H9 (cell line): Measurements from ENCODE around the gene RAB4B. TPM values are rescaled to one million over a fixed set of nuclear protein-coding genes. Genes with fewer than 3 reads are reported as not detected.

Experiments
- DNase-seq: peaks from one replicate; pipeline ENCODE4 v3.0.0-alpha.2; 2017
- H2AFZ ChIP-seq: one replicate; pipeline ENCODE4 v1.6.1; 2013; ENCODE audit warnings: mild to moderate bottlenecking, low read length, control low read depth, moderate library complexity
- H2AK5ac ChIP-seq: 2 replicates; pipeline ENCODE4 v1.6.1; 2013; ENCODE audit warnings: low read length, control low read depth, mixed read lengths; ENCODE audit not compliant: insufficient read length
- H2BK120ac ChIP-seq: one replicate; pipeline ENCODE4 v1.6.1; 2013; ENCODE audit warnings: low read depth, mild to moderate bottlenecking, low read length, control low read depth, inconsistent platforms; ENCODE audit not compliant: poor library complexity, severe bottlenecking
- H2BK12ac ChIP-seq: 2 replicates; pipeline ENCODE4 v1.6.1; 2013; ENCODE audit warnings: low read length, control low read depth, mixed read lengths, low read depth; ENCODE audit not compliant: insufficient read length
- H2BK15ac ChIP-seq: 2 replicates; pipeline ENCODE4 v1.6.1; 2013; ENCODE audit warnings: low read depth, low read length, control low read depth
- H2BK20ac ChIP-seq: one replicate; pipeline ENCODE4 v1.6.1; 2013; ENCODE audit warnings: low read depth, mild to moderate bottlenecking, low read length, control low read depth, inconsistent platforms; ENCODE audit not compliant: poor library complexity, severe bottlenecking
- H2BK5ac ChIP-seq: 2 replicates; pipeline ENCODE4 v1.6.1; 2013; ENCODE audit warnings: low read length, control low read depth, mixed read lengths; ENCODE audit not compliant: insufficient read length
- H3K14ac ChIP-seq: 2 replicates; pipeline ENCODE4 v1.6.1; 2013; ENCODE audit warnings: low read length, control low read depth; ENCODE audit not compliant: insufficient read depth
- H3K18ac ChIP-seq: 2 replicates; pipeline ENCODE4 v1.6.1; 2013; ENCODE audit warnings: low read depth, mild to moderate bottlenecking, mixed read lengths, low read length, control low read depth; ENCODE audit not compliant: insufficient read length
- H3K23ac ChIP-seq: 2 replicates; pipeline ENCODE4 v1.6.1; 2013; ENCODE audit warnings: low read length, control low read depth, mixed read lengths, low read depth; ENCODE audit not compliant: insufficient read length
- H3K23me2 ChIP-seq: 2 replicates; pipeline ENCODE4 v1.6.1; 2013; ENCODE audit warnings: low read depth, mild to moderate bottlenecking, mixed read lengths, low read length, control low read depth; ENCODE audit not compliant: insufficient read length, poor library complexity, severe bottlenecking
- H3K27ac ChIP-seq: 2 replicates; pipeline ENCODE4 v1.5.1; 2013; ENCODE audit warnings: low read length, control low read depth, mixed read lengths, low read depth; ENCODE audit not compliant: insufficient read length
- H3K27me3 ChIP-seq: 2 replicates; pipeline ENCODE4 v1.6.1; 2013; ENCODE audit warnings: low read length, control low read depth, inconsistent platforms; ENCODE audit not compliant: insufficient read depth
- H3K4ac ChIP-seq: 2 replicates; pipeline ENCODE4 v1.6.1; 2013; ENCODE audit warnings: low read depth, mild to moderate bottlenecking, control low read depth, inconsistent platforms, low read length, moderate library complexity
- H3K4me1 ChIP-seq: 2 replicates; pipeline ENCODE4 v1.6.1; 2013; ENCODE audit warnings: low read length, control low read depth, inconsistent platforms; ENCODE audit not compliant: insufficient read depth
- H3K4me2 ChIP-seq: 2 replicates; pipeline ENCODE4 v1.6.1; 2013; ENCODE audit warnings: low read length, control low read depth, mixed read lengths; ENCODE audit not compliant: insufficient read length, insufficient read depth
- H3K56ac ChIP-seq: 2 replicates; pipeline ENCODE4 v1.6.1; 2013; ENCODE audit warnings: low read depth, mild to moderate bottlenecking, mixed read lengths, low read length, control low read depth; ENCODE audit not compliant: insufficient read length
- H3K79me1 ChIP-seq: 2 replicates; pipeline ENCODE4 v1.6.1; 2013; ENCODE audit warnings: low read depth, mild to moderate bottlenecking, moderate library complexity, low read length, control low read depth, inconsistent platforms; ENCODE audit not compliant: insufficient read depth, poor library complexity, severe bottlenecking
- H3K79me2 ChIP-seq: 2 replicates; pipeline ENCODE4 v1.6.1; 2013; ENCODE audit warnings: low read length, control low read depth, inconsistent platforms; ENCODE audit not compliant: insufficient read depth
- H3K9ac ChIP-seq: 2 replicates; pipeline ENCODE4 v1.6.1; 2013; ENCODE audit warnings: low read length, control low read depth, mixed read lengths; ENCODE audit not compliant: insufficient read length; ENCODE audit errors: extremely low read depth
- H3K9me3 ChIP-seq: one replicate; pipeline ENCODE4 v1.6.1; 2013; ENCODE audit warnings: low read depth, low read length, inconsistent platforms; ENCODE audit not compliant: control insufficient read depth
- H3T11ph ChIP-seq: one replicate; pipeline ENCODE4 v1.6.1; 2013; ENCODE audit warnings: mild to moderate bottlenecking, low read length, control low read depth, inconsistent platforms
- H4K20me1 ChIP-seq: one replicate; pipeline ENCODE4 v1.6.1; 2013; ENCODE audit not compliant: control insufficient read depth, insufficient read length, insufficient read depth
- H4K5ac ChIP-seq: 2 replicates; pipeline ENCODE4 v1.6.1; 2013; ENCODE audit warnings: low read depth, mild to moderate bottlenecking, mixed read lengths, low read length, control low read depth; ENCODE audit not compliant: insufficient read length
- H4K8ac ChIP-seq: replicated peaks from 2 replicates; pipeline ENCODE4 v1.6.1; 2013; ENCODE audit warnings: low read length, control low read depth, mixed read lengths, low read depth; ENCODE audit not compliant: insufficient read length
- H4K91ac ChIP-seq: 2 replicates; pipeline ENCODE4 v1.6.1; 2013; ENCODE audit warnings: low read depth, mild to moderate bottlenecking, moderate library complexity, mixed read lengths, low read length, control low read depth; ENCODE audit not compliant: insufficient read length
- H3K27ac Mint-ChIP-seq, 3 experiments: 2 replicates in 2 of 3; 3 replicates in 1 of 3; pipeline ENCODE4 v1.8.0; 2020 to 2021; ENCODE audit warnings: mixed read lengths in 3 of 3, mild to moderate bottlenecking in 1 of 3, moderate library complexity in 1 of 3
- H3K27me3 Mint-ChIP-seq: 2 replicates; pipeline ENCODE4 v1.8.0; 2021; ENCODE audit warnings: low read depth, mild to moderate bottlenecking, moderate library complexity, mixed read lengths
- H3K36me3 Mint-ChIP-seq, 3 experiments: 2 replicates in 2 of 3; 3 replicates in 1 of 3; pipeline ENCODE4 v1.8.0; 2020 to 2021; ENCODE audit warnings: low read depth in 3 of 3, mixed read lengths in 3 of 3; ENCODE audit not compliant: insufficient read depth in 1 of 3
- H3K4me1 Mint-ChIP-seq, 2 experiments: 2 replicates each; pipeline ENCODE4 v1.8.0; 2020; ENCODE audit warnings: mixed read lengths in 2 of 2
- H3K4me3 Mint-ChIP-seq, 2 experiments: 2 replicates in 1 of 2; 3 replicates in 1 of 2; pipeline ENCODE4 v1.8.0; 2020 to 2021; ENCODE audit warnings: mild to moderate bottlenecking in 2 of 2, mixed read lengths in 2 of 2, moderate library complexity in 1 of 2
- H3K9me3 Mint-ChIP-seq, 2 experiments: 2 replicates in 1 of 2; 3 replicates in 1 of 2; pipeline ENCODE4 v1.8.0; 2020; ENCODE audit warnings: mild to moderate bottlenecking in 2 of 2, mixed read lengths in 2 of 2, moderate library complexity in 1 of 2
- WGBS: extraction: QIAGEN DNeasy Blood & Tissue Kit; methylation state at CpG from one replicate; pipeline ENCODE4 v1.1.7; 2013; ENCODE audit warnings: missing lambda C conversion rate, low lambda C conversion rate, mixed read lengths; ENCODE audit not compliant: insufficient read length; ENCODE audit errors: extremely low coverage; 5-methylcytosine and 5-hydroxymethylcytosine counted together
- total RNA-seq: library from RNA; stranded (reverse); gene quantifications from 2 replicates; pipeline ENCODE4 v1.2.1, GENCODE V29; 2021
- TF ChIP-seq, protein P1 (sequence below): fragments of 200-600 bp; sonication (generic); conservative IDR thresholded peaks from 3 replicates; pipeline ENCODE4 v1.8.0; 2021; ENCODE audit warnings: antibody characterized with exemption, mild to moderate bottlenecking

RAB4B gene
- total RNA-seq, 1 experiment from 2014 or later, result 26.8 TPM

DNA sequence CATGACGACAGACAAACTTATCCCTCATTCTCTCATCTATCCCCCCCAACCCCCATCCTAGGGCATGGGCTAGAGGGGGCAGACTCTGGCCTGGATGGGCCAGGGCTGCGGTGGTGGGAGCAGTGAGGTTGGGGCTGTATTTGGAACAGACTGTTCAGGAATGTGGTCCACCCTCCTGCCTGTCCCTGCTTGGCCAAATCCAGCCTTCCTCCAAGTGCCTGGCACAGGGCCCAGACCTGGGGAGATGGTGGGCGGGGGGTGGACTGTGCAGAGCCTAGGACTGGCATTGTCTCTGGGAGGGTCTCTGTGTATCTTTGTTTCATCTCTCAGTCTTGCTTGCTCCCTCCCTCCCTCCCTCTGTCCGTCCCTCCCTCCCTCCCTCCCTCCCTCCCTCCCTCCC lies 35.1 kb downstream of the RAB4B start:
- Mint-ChIP-seq H3K27me3 (peaks cover 59% of the 10 kb centered on the region), H3K4me3 (no peak overlapping the region), H3K4me1 (peaks cover 26 to 30% of the 10 kb centered on the region in 2 experiments), H3K9me3 (no peaks in the 10 kb centered on the region), H3K36me3 (peaks cover 5 to 17% (median 8%) of the 10 kb centered on the region in 3 experiments; a peak in 6 of 7 replicates), H3K27ac (0 out of 7 replicates have a peak overlapping the region, but pooled peaks of 1 of the 3 experiments have one; percentile 46)
- Histone ChIP-seq H4K20me1 (no peaks in the 10 kb centered on the region), H3K4me2 (no peak overlapping the region), H2BK12ac (no peak overlapping the region), H4K91ac (no peak overlapping the region), H3K18ac (no peak overlapping the region), H3K79me1 (no peaks in the 10 kb centered on the region), H4K5ac (no peak overlapping the region), H2BK20ac (no peak overlapping the region), H3K79me2 (no peaks in the 10 kb centered on the region), H3K4me1 (no peaks in the 10 kb centered on the region), H3K27me3 (0 out of 2 replicates have a peak, but pooled peaks cover 2% of the 10 kb centered on the region), H3K23me2 (peaks cover 12% of the 10 kb centered on the region), H2AK5ac (no peak overlapping the region), H3K4ac (no peak overlapping the region), H4K8ac (no peak overlapping the region), H2AFZ (no peak overlapping the region), H3K23ac (no peak overlapping the region), H3T11ph (no peak overlapping the region), H3K9me3 (no peaks in the 10 kb centered on the region), H2BK120ac (no peak overlapping the region), H2BK15ac (no peak overlapping the region), H3K9ac (no peak overlapping the region), H2BK5ac (no peak overlapping the region), H3K14ac (no peak overlapping the region), H3K27ac (no peak overlapping the region), H3K56ac (no peak overlapping the region)
- DNase-seq, result no peak
- no CpG with 5 or more reads among the region's 4 CpGs for WGBS
- TF ChIP-seq, protein P1, sequence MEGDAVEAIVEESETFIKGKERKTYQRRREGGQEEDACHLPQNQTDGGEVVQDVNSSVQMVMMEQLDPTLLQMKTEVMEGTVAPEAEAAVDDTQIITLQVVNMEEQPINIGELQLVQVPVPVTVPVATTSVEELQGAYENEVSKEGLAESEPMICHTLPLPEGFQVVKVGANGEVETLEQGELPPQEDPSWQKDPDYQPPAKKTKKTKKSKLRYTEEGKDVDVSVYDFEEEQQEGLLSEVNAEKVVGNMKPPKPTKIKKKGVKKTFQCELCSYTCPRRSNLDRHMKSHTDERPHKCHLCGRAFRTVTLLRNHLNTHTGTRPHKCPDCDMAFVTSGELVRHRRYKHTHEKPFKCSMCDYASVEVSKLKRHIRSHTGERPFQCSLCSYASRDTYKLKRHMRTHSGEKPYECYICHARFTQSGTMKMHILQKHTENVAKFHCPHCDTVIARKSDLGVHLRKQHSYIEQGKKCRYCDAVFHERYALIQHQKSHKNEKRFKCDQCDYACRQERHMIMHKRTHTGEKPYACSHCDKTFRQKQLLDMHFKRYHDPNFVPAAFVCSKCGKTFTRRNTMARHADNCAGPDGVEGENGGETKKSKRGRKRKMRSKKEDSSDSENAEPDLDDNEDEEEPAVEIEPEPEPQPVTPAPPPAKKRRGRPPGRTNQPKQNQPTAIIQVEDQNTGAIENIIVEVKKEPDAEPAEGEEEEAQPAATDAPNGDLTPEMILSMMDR, result no peak
